Embryonic facial prominence (tissue), 1 donor: ENCODE measurements around the gene ALPK3.

Experiments
- DNase-seq: peaks from one replicate; pipeline ENCODE4 v3.0.0-alpha.2; 2016; ENCODE audit errors: extremely low spot score

ALPK3 gene

GRCh38 chr15:84823282-84823878 is 6.2 kb downstream of the ALPK3 start:
- no peak for DNase-seq

DNA sequence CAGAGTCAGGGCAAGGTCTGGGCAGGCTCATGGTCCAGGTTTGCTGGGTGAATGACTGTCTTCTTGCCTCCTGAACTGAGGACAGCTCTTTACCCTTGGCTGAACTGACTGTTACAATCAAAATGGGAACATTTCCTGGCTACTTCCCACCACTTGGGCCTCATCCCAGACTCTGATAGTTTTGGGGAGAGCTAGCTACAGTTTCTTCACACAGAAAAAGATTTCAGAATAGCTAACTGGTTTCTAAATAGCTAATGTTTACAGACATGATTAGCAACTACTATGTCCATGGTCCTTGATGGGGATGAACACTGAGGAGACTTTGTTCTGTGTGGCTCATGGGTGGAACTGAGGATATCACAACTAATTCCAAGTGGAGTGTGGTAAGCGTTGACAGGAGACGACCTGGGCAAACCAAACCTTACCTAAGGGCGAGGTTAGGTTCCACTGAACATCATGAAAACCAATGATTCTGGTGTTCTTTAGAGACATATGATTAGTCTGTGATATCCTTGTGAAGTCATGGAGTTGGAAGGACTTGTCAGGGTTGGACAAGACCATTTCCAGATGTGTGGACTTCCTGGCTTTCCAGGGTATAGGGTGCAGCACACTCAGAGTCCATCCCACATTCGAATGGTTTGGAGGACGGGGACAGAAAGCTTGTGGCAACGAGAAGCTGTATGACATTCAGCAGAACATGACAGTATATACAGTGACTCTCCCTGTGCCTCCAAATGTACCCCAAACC is 7.3 kb downstream of the ALPK3 start:
- no peak for DNase-seq

- DNase-seq = no peak
These were observed 9.2 kb downstream of the ALPK3 start for GRCh38 chr15:84826369-84826823.

DNA sequence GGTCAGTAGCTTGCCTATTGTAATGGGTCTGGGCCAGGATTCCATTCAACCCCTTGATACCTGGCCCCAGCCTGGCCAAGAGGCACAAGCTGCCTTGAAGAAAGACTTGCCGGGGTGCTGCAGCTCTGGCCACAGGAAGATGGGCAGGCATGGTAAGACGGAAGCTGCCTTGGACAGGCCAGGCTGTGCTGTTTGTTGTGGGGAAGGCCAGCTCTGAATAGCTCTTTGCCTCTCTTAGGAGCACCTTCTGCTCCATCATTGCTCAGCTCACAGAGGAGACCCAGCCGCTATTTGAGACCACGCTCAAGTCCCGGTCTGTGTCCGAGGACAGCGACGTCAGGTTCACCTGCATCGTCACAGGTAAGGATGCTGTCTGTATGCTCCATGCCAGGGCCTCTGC is 10.1 kb downstream of the ALPK3 start:
- no peak for DNase-seq

DNA sequence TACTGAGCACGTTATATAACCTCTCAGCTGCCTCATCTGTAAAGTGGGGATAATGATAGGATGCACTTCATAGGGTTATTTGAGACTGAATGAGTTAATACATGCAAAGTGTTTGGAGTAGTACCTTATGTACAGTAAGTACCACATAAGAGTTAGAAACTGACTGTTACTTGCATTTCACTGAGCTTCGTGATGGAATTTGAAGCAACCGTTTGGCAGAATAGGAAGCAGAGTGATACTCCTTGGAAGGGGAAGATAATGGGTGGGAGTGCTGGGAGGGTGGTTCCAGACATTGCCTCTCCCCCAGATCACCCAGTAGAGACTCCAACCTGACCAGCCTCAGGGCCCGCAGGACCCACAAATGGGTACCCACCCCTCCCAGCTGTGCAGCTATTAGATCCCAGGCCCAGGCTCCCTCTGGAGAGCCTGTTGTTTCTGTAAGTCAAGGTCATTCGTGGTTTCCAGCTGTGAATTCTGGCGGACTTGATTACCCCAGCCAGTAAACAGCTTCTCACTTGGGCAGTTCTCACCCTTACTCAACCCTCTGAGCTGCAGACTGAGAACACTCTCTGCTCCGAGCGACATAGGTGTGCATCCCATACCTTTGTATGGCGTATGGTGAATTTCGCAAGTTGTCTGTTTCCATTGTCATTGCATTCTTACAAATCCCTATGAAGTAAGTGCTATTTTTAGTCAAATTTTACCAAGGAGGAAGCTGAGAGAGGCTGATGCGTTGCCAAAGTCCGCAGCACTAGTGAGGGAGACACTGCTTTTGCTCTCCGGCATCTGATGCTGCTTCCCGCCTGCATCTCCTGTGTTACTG is 11.1 kb downstream of the ALPK3 start:
- no peak for DNase-seq

GRCh38 chr15:84829428-84829827 is 12.3 kb downstream of the ALPK3 start:
- DNase-seq = no peak

DNA sequence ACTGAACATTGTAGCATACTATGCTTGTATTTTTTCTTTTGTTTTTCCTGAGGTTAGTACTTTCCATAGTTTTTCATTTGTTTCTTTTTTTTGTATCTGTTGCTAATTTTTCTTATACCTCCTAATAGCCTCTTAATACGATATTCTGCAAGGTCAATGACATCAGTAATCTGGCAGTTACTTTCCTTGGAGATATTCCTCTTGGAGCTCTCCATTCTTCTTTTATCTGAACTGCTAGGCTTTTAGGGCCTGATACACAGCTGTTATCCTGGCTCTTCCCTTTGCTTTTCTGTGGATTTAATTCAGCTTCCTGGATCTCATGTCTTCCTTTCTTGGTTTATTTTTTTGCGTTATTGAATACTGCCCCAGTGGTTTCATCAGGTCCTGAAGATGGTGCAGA is 12.9 kb downstream of the ALPK3 start:
- DNase-seq = no peak

DNA sequence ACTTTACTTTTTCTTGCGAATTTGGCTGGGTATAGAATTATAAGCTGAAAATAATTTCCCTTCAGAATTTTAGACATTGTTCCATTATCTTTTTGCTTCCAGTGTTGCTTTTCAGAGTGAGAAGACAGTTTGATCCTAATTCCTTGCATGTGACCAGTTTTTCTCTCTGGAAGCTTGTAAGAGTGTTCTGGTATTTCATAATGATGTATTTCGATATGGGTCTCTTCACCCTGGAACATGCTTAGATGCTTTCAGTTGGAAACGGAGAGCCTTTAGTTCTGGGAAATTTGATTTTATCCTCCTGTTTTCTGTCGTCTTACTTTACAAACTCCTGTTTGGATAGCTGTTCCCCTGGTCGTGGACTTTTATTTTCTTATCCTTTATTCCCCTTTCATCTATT is 13.9 kb downstream of the ALPK3 start:
- no peak for DNase-seq

DNA sequence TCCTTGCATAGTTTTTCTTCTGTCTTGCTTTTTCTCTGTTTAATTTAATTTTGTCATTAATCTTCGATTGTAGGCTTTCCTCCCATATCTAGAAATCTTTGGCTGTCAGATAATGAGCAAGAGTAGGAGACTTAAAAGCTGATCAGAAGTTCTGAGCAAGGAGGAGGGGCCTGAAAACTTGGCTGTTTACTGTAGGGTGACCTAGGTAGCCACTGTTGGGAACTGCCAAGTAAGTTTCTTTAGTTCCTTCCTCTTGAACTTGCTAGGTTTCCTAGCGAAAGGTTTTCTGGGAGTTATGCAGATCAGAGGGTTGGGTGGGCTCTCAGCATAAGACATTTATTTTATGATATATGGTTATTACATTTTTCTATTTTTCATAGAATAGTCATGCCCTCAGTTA is 14.5 kb downstream of the ALPK3 start:
- no peak for DNase-seq

DNA sequence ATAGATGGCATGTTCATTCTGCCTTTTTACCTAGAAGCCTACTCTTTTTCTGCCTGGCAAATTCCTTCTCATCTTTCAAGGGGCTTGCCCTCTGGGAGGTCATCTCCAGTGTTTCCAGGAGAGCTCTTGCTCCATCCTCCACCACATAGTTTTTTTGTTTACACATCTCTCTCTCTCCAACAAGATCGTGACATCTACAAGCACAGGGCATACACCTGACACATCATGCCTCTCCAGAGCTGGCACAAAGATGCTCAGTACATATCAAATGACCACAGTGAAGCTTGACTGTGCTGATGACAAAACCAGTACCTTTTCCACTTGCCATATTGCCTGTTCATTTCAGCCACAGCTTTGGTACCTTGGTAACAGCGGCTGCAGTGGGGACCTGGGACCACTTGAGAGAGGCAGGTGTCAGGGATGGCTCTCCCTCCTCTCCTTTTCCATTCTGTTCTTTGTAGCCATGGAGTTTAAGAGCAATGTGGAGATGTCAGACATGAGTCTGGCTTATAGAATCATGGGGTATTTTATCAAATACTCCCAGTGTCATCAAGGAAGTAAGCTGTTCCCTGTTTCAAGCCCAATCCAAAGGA is 15.4 kb downstream of the ALPK3 start:
- no peak for DNase-seq

- DNase-seq = no peak
These were observed 16.5 kb downstream of the ALPK3 start for GRCh38 chr15:84833447-84834228.

- DNase-seq = no peak
These were observed 17.2 kb downstream of the ALPK3 start for GRCh38 chr15:84834229-84834955.

- DNase-seq = no peak
These were observed 17.8 kb downstream of the ALPK3 start for GRCh38 chr15:84834969-84835368.

GRCh38 chr15:84835661-84836337 is 18.6 kb downstream of the ALPK3 start:
- no peak for DNase-seq

GRCh38 chr15:84836844-84837243 is 19.7 kb downstream of the ALPK3 start:
- no peak for DNase-seq

DNA sequence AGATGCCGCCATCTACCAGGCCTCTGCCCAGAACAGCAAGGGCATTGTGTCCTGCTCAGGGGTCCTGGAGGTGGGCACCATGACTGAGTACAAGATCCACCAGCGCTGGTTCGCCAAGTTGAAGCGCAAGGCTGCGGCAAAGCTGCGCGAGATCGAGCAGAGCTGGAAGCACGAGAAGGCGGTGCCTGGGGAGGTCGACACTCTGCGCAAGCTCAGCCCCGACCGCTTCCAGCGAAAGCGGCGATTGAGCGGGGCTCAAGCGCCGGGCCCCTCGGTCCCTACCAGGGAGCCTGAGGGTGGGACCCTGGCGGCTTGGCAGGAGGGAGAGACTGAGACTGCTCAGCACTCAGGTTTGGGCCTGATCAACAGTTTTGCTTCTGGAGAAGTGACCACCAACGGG is 22.6 kb downstream of the ALPK3 start:
- DNase-seq = no peak

DNA sequence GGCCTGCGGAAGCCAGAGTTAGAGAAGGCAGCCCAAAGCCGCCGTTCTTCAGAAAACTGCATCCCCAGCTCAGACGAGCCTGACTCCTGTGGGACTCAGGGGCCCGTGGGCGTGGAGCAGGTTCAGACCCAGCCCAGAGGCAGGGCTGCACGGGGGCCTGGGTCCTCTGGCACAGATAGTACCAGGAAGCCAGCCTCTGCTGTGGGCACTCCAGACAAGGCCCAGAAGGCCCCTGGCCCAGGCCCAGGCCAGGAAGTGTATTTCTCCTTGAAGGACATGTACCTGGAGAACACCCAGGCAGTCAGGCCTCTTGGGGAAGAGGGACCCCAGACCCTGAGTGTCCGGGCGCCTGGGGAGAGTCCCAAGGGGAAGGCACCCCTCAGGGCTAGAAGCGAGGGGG is 23.1 kb downstream of the ALPK3 start:
- no peak for DNase-seq

GRCh38 chr15:84840741-84841429 is 23.7 kb downstream of the ALPK3 start:
- no peak for DNase-seq

- DNase-seq = no peak
These were observed 25.6 kb downstream of the ALPK3 start for GRCh38 chr15:84842781-84843180.

- no peak for DNase-seq
These were observed 27.8 kb downstream of the ALPK3 start for GRCh38 chr15:84844964-84845363.
